HG03469 (cell line): ENCODE data around the gene CFAP52.
"Not testable (repeated sequence)": the region's sequence is repeated elsewhere in the genome, so short reads cannot be mapped to it uniquely, and the experiment has no call there.

Source experiments
- ATAC-seq: cut with Tn5 transposase; IDR thresholded peaks from one replicate; pipeline ENCODE4 v1.9.1; 2021; ENCODE audit warnings: mild to moderate bottlenecking, moderate library complexity, moderate number of reproducible peaks; ENCODE audit not compliant: unreplicated experiment

CFAP52 gene

DNA sequence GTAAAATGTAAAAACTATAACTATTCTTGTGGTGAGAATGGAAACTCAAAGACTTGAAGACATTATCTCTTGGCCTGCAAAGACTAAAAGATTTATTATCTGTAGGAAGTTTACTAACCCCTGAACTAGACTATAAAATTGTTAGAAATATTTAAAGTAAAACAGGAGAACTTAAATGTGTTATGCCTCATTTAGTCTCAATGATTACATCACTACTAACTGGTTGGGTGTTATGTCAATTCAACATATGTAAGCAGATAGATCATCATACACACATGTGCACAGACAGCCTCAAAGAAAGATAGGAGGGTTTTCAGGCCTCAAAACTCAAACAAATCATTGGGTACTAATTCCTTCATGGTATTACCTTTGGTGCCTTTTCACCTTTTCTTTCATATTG is 8.4 kb upstream of the CFAP52 start:
- no peak for ATAC-seq

DNA sequence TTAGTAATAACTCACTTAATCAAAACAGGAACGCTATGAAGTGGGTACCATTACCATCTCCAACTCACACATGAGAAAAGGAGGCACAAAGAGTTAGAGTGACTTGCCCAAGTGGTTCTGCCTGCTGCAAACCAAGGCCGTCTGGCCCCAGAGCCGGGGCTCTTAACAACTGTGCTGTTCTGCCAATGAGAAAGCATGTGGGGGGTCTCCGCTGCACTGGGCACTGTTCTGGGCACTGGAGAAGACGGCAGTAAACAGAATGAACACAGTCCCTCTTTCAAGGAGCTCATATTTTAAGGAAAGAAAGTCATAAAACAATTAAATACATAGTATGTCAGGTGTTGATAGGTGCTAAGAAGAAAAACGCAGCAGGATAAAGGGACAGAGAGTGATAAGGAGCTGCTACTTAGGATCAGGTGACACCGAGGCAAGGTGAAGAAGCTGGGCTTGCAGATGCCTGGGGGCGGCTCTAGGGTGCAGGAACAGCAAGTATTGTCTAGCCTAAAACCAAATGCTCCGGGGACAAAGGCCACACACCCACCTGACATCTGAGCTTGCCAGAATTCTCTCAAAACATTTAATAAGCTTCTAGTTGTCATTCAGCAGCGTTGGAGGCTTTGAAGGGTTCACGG is 7.4 kb upstream of the CFAP52 start:
- ATAC-seq, result no peak

DNA sequence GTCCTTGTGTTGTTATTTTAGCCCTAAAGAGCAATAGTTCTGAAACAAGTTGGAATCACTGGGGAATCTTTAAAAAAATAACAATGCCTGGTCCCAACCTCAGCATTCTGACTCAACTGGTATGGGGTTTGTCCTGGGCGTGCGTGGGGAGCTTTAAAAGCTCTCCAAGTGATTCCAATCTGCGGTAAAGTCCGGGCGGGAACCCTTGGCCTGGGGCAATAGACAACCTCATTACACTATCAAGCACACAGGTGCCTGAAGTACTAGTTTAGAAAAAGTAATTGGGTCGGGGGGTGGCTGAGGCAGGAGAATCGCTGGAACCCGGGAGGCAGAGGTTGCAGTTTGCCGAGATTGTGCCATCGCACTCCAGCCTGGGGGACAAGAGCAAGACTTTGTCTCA is 5.2 kb upstream of the CFAP52 start:
- no peak for ATAC-seq

DNA sequence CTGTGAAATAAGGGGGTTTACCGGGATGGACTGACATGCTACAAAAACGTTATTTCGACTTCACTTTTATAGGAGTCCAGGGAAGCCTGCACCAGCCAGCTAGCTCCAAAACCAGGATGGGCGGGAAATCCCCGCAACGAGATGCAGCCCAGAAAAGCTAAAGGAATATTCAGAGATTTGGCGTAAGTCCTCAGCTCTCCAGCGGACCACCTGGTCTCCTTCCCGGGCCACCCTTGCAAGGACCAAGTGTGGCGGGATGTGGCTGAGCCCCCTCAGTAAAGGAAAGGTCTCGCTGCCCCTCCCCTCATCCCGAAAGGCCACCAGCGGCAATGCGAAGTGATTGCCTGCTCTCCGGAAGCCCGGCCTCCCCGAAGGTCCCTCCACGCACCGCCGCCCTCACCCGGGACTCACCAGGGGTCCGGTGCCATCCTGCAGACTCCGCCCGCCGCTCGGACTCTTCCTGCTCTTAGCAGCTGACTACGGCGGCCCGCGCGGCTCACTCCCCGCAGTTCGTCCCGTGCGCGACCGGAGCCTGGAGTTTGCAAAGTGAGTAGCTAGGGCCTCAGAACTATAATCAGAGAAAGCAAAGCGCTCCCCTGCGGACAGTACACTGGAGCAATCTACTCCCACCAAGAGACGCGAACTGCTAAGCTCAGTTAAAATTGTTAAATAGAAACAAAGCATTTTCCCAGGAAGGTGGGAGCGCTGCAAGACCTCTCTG is 901 bp upstream of the CFAP52 start, which contains the start of gene STX8:
Gene STX8 (minus strand): TSS at position 440 of the 721 bp plus-strand sequence. CDS start 12 bp downstream, at position 428.
- peak; percentile 53 for ATAC-seq

DNA sequence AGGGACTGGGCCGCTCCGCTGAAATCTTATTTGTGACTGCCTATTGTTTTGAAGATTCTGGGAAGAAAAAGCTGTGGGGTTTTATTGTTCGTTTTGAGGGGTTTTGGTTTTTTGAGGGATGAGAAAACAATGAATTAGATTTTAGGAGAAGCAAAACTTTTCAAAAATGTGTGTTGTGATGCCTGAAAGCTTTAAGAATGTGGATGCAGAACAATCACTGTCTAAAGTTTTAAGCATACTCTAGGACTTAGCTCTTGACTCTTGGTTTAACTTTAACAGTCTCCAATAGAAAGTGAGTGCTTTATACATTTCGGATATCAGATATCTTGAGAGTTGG is 899 bp downstream of the CFAP52 start:
- ATAC-seq, result no peak

DNA sequence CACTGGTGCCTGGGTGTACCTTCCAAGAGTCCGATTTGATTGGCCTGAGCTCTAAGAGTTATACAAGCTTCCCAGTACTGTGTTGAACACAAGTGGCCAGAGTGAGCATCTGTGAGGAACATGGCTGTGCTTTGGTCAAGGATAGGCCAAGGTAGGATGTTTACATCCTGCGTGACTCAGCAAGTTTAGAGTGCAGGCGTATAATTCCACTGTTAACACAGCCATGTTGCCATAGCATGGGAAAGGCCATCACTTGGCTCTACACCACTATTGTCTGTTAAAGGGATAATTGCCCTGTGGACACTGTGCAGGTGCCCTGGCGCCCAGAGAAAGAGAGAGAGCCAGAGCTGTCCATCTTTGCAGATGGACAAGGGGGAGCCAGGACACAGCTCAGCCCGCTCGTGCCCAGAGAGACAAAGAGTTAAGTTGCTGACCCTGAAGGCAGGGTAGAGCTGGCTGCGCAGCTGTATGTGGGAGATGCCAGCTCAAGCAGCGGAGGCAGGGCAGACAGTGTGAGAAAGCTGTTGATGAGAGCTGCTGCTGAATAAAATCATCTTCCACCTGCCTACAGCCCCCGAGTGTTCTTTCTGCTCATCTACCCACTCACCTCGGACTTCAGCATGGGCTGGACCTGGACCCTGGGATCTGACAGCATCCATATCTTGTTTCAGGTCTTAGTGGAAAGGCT is 11.7 kb downstream of the CFAP52 start:
- ATAC-seq, result no peak

DNA sequence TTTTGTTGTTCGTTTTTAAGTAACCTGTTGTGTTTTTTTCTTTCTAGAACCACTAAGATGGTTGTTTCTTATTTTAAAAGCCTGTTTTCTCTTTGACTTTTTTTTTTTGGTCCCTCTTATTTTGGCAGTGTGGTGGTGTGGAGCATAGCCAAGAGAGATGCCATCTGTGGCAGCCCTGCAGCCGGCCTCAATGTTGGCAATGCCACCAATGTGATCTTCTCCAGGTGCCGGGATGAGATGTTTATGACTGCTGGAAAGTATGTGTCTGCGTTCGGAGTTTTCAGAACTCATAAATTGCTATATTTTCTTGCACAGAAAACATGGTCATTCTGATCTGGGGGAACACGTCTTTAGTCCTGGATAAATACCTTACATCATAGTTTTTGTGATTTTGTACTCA is 17.6 kb downstream of the CFAP52 start:
- no peak for ATAC-seq

DNA sequence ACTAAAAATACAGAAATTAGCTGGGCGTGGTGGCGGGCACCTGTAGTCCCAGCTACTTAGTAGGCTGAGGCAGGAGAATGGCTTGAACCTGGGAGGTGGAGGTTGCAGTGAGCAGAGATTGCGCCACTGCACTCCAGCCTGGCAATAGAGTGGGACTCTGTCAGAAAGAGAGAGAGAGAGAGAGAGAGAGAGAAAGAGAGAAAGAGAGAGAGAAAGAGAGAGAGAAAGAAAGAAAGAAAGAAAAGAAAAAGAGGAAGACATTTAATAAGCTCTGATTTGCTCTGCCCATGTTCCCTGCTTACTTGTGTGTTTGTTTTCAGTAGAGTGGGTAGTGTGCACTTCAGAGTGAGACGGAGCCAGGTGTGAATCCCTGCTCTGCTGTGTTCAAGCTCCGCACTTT is 21.2 kb downstream of the CFAP52 start:
- not testable (repeated sequence) for ATAC-seq

DNA sequence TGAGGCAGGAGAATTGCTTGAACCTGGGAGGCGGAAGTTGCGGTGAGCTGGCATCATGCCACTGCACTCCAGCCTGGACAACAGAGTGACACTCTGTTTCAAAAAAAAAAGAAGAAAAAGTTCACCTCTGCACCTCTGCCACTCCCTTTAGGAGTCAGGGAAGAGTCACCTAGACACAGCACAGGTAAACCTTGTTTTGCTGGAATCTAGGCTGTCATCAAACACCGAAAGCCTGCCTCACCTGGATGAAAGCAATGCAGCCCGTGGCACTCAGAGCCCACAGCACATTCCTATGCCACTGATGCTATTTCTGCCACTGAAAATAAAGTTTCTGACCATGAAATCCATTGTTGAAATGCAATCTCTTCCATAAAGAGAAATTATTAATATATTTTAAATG is 22.2 kb downstream of the CFAP52 start:
- no peak for ATAC-seq

DNA sequence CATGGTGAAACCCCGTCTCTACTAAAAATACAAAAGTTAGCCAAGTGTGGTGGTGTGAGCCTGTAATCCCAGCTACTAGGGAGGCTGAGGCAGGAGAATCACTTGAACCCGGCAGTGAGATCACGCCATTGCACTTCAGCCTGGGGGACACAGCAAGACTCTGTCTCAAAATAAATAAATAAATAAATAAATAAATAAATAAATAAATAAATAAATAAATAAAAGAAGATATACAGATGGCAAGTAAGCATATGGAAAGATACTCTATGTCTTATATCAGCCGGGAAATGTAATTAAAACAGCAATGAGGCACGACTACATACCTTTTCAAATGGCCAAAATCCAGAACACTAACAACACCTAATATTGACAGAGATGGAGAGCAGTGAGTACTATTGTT is 28.1 kb downstream of the CFAP52 start:
- not testable (repeated sequence) for ATAC-seq

DNA sequence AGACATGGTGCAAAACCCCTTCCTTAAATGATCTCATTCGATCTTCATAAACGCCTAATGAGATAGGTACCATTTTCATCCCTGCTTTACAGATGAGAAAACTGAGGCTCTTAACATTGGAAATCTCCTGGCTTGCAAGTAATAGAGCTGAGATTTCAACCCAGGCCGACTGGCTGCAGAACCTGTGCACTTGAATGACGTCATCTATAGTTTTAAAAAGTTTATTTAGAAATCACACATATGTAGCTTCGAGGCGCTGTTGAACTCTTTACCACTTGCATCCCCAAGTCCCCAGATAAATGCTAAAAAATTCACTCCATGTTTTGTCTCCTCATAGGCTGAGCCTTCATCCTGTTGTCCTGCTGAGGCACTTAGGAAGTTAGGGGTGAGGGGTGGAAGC is 30.0 kb downstream of the CFAP52 start:
- ATAC-seq, result no peak

DNA sequence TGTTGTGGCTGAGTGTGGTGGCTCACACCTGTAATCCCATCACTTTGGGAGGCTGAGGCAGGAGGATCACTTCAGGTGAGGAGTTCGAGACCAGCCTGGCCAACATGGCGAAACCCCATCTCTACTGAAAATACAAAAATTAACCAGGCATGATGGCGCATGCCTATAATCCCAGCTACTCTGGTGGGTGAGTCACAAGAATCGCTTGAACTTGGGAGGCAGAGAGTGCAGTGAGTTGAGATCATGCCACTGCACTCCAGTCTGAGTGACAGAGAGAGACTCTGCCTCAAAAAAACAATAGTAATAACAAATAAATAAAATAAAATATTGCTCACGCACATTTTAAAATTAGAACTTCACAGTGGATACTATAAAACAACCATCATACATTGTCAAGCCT is 30.6 kb downstream of the CFAP52 start:
- ATAC-seq, result not testable (repeated sequence)

DNA sequence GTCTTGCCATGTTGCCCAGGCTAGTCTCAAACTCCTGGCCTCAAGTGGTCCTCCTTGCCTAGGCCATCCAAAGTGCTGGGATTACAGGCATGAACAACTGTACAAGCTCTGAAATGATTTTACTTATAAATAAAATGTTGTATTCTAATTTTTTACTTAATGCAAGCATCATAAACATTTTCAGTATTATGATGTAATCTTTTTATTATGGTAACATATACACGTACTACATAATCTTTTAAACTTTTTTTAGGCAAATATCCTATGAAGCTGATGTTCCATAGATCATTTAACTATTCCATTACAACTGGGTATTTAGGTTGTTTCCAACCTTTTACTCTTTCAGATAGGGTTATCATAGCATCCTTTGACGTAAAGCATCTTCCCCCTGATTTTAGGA is 35.1 kb downstream of the CFAP52 start:
- no peak for ATAC-seq

DNA sequence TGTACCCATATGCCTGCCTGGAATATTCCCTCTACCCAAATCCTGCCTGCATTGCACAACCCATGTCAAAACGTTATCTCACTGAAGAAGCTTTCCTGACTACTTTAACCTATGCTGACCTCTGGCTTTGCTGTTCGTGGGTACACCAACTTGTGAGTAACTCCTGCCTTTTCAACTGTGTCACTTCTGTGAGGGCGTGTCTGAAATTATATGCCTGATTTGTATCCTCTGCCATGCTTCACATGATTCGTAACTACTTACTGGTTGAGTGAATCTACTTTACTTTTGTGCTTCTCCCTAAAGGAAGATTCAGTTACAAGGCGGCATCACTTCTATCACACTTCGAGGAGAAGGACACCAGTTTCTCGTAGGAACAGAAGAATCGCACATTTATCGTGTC is 35.6 kb downstream of the CFAP52 start:
- ATAC-seq, result no peak

DNA sequence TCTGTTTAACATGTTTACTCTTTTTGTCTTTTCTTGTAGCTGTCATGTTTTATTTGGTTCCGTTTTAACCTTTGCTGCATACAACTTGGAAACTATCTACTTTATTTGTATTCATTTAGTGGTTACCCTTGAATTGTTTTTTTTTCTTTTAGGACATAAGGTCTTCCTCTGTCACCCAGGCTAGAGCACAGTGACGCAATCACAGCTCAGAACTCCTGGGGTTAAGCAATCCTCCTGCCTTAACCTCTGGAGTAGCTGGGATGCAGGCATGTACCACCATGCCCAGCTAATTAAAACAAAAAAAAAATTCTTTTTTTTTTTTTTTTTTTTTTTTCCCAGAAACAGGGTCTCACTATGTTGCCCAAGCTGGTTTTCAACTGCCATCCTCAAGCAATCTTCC is 39.0 kb downstream of the CFAP52 start:
- no peak for ATAC-seq

DNA sequence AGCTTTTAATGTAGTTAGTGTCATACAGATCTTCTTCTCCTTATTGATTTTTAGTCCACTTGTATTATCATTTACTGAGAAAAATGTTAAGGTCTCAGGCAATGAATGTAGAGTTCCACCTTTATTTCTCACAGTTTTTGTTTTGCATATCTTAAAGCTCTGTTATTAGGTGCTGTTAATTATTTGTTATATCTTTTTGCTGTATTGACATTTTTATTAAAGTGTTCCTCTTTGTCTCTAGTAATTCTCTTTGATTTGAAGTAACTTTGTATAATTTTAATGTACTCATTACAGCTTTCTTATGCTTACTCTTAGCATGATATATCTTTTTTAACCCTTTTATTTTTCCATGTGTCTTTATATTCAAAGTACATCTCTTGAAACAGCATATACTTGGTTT is 46.5 kb downstream of the CFAP52 start:
- no peak for ATAC-seq

DNA sequence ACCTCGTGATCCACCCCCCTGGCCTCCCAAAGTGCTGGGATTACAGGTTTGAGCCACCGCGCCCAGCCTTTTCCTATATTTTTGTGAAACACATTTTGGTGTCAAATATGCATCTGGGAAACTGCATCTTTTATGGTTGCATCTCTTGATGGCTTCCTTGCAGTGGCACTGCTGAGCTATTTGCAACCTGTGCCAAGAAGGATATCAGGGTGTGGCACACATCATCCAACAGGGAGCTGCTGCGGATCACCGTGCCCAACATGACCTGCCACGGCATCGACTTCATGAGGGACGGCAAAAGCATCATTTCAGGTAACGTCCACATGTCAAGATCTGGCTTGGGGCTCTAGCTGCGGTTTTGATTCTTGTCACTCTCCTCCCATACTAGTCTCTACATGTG is 52.1 kb downstream of the CFAP52 start:
- no peak for ATAC-seq

DNA sequence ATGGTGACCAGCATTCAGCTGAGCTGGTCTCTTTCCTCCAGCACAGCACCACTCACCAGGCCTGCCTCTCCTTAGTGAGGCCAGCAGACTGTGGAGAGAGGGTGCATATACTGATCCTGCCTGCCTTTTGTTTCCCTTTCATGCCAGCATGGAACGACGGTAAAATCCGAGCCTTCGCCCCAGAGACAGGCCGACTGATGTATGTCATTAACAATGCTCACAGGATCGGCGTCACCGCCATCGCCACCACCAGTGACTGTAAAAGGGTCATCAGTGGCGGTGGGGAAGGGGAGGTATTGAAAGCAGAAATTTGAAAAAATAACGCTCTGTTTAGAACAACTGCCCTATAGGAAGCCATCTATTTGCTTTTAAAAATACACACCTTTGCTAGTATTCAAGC is 56.3 kb downstream of the CFAP52 start:
- no peak for ATAC-seq

DNA sequence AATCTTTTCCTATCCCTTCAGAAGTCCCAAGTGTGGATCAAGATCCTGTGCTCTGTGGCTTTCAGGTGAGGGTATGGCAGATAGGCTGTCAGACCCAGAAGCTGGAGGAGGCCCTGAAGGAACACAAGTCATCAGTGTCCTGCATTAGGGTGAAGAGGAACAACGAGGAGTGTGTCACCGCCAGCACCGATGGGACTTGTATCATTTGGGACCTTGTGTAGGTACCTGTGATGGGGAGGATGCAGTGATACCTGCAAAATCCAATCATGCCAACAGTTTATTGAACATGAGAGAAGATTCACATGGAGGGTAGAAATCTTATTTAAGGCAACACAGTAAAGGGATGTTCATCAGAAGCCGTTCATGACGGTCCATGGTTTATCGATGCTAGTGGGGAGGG is 58.9 kb downstream of the CFAP52 start:
- no peak for ATAC-seq

DNA sequence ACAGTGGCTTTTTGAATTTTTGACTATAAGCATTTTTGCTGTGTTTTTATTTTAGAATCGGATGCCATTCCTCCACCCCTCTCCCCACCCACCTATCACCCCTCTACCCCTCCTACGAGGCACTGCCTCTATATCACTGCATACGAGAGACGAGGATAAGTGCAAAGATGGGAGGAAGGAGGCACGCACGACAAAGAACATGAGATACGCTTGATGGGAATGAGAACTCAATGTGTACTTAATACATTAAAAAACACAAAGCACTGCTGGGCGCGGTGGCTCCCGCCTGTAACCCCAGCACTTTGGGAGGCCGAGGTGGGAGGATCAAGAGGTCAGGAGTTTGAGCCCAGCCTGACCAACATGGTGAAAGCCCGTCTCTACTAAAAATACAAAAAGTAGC is 60.1 kb downstream of the CFAP52 start:
- ATAC-seq, result no peak

DNA sequence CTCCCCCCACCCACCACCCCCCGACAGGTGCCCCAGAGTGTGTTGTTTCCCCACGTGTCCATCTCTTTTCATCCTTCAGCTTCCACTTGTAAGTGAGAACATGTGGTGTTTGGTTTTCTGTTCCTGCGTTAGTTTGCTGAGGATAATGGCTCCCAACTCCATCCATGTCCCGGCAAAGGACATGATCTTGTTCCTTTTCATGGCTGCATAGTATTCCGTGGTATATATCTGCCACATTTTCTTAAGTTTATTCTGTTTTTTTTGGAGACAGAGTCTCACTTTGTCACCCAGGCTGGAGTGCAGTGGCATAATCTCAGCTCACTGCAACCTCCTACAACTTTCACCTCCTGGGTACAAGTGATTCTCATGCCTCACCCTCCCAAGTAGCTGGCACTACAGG is 63.9 kb downstream of the CFAP52 start:
- ATAC-seq, result not testable (repeated sequence)

DNA sequence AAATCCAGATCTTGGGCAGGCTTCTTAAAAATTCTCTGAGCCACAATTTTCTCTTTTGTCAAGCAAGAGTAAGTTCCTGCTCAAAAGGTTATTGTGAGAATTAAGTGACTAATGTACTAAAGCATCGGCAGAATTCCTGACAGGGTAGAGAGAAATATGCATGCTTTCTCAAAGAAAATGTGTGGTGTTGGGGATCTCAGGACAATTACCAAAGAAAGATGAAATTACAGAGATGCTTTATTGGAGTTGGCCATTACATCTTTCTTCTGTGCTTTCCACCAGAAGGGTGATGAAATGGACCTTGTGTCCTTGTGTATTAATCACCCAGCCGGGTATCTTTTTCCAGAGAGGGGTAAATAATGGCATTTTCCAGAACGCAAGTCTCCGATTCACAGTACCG is 67.2 kb downstream of the CFAP52 start:
- ATAC-seq, result no peak
